AG09319 (cell line): Measurements from ENCODE around the gene HAP1.
"Not testable (repeated sequence)": the region's sequence is repeated elsewhere in the genome, so short reads cannot be mapped to it uniquely, and the experiment has no call there.

ENCODE experiments used
- DNase-seq: peaks from one replicate; pipeline ENCODE4 v3.0.0-alpha.2; 2010; ENCODE audit warnings: low read depth; ENCODE audit errors: extremely low read depth
- CTCF ChIP-seq: IDR thresholded peaks from 2 replicates; pipeline ENCODE4 v1.5.1; 2011; ENCODE audit warnings: low read depth, mild to moderate bottlenecking, inconsistent platforms, low read length, moderate library complexity

Gene HAP1

GRCh38 chr17:41681776-41682175, 52.7 kb downstream of the HAP1 start:
- TF ChIP-seq CTCF = no peak
- no peak for DNase-seq

- no peak for TF ChIP-seq CTCF
- no peak for DNase-seq
These were observed 53.9 kb downstream of the HAP1 start for GRCh38 chr17:41680426-41681040.

GRCh38 chr17:41679740-41680425, 54.6 kb downstream of the HAP1 start:
- DNase-seq = no peak
- TF ChIP-seq CTCF = no peak

GRCh38 chr17:41678907-41679739, 55.3 kb downstream of the HAP1 start:
- no peak for DNase-seq
- peak; percentile 27 for TF ChIP-seq CTCF

- TF ChIP-seq CTCF = no peak
- DNase-seq = no peak
These were observed 56.0 kb downstream of the HAP1 start for GRCh38 chr17:41678411-41678906.

- no peak for TF ChIP-seq CTCF
These were observed 58.4 kb downstream of the HAP1 start for GRCh38 chr17:41676058-41676419.

GRCh38 chr17:41675157-41676057, 59.0 kb downstream of the HAP1 start:
- not testable (repeated sequence) for DNase-seq

More at GRCh38 chr17:41676058-41676419, 58.4 kb downstream of the HAP1 start:
- no peak for DNase-seq
